T-helper 9 cell (primary cell): Measurements from ENCODE around the gene ANKRD6.
A peak's percentile ranks its signal among the peaks of the same experiment; 100 is the strongest.

Experiments
- DNase-seq: peaks from one replicate; pipeline ENCODE4 v3.0.0-alpha.2; 2020

The ANKRD6 gene

GRCh38 chr6:89414215-89414614 lies 18.7 kb upstream of the ANKRD6 start:
- DNase-seq, result no peak

- no peak for DNase-seq
Observed at GRCh38 chr6:89415185-89415584, 17.8 kb upstream of the ANKRD6 start.

- no peak for DNase-seq
Observed at GRCh38 chr6:89416796-89417195, 16.2 kb upstream of the ANKRD6 start.

GRCh38 chr6:89430201-89430962 lies 2.6 kb upstream of the ANKRD6 start:
- no peak for DNase-seq

- peak; percentile 10 for DNase-seq
Observed at GRCh38 chr6:89433252-89434149, 549 bp downstream of the ANKRD6 start.

GRCh38 chr6:89434150-89434499 lies 1.2 kb downstream of the ANKRD6 start:
- DNase-seq, result no peak

GRCh38 chr6:89434954-89435353 lies 2.0 kb downstream of the ANKRD6 start:
- no peak for DNase-seq

GRCh38 chr6:89436226-89436625 lies 3.3 kb downstream of the ANKRD6 start:
- no peak for DNase-seq

GRCh38 chr6:89438248-89438647 lies 5.3 kb downstream of the ANKRD6 start:
- no peak for DNase-seq

- DNase-seq, result no peak
Observed at GRCh38 chr6:89439014-89439413, 6.1 kb downstream of the ANKRD6 start.

GRCh38 chr6:89440200-89440599 lies 7.2 kb downstream of the ANKRD6 start:
- DNase-seq, result no peak

- DNase-seq, result no peak
Observed at GRCh38 chr6:89443658-89444057, 10.7 kb downstream of the ANKRD6 start.

GRCh38 chr6:89449193-89449592 lies 16.2 kb downstream of the ANKRD6 start:
- no peak for DNase-seq

GRCh38 chr6:89452281-89452680 lies 19.3 kb downstream of the ANKRD6 start:
- DNase-seq, result no peak

- DNase-seq, result no peak
Observed at GRCh38 chr6:89454300-89454699, 21.3 kb downstream of the ANKRD6 start.

GRCh38 chr6:89458704-89459103 lies 25.8 kb downstream of the ANKRD6 start:
- DNase-seq, result no peak

- no peak for DNase-seq
Observed at GRCh38 chr6:89459501-89459900, 26.5 kb downstream of the ANKRD6 start.

GRCh38 chr6:89460713-89461112 lies 27.8 kb downstream of the ANKRD6 start:
- DNase-seq, result no peak

GRCh38 chr6:89462503-89462902 lies 29.6 kb downstream of the ANKRD6 start:
- no peak for DNase-seq

- no peak for DNase-seq
Observed at GRCh38 chr6:89464295-89464694, 31.3 kb downstream of the ANKRD6 start.

GRCh38 chr6:89467437-89467836 lies 34.5 kb downstream of the ANKRD6 start:
- no peak for DNase-seq

- DNase-seq, result no peak
Observed at GRCh38 chr6:89468998-89469397, 36.0 kb downstream of the ANKRD6 start.

GRCh38 chr6:89471287-89471867 lies 38.4 kb downstream of the ANKRD6 start:
- no peak for DNase-seq

- DNase-seq, result no peak
Observed at GRCh38 chr6:89475101-89475500, 42.1 kb downstream of the ANKRD6 start.
